Liver (tissue), 9 donors: ENCODE data around the gene ABCA3. TPM values are rescaled to one million over a fixed set of nuclear protein-coding genes. Genes with fewer than 3 reads are reported as not detected.

Source experiments
- DNase-seq: peaks from one replicate; pipeline ENCODE4 v3.0.0-alpha.2; 2017; ENCODE audit warnings: low spot score
- H3K27ac ChIP-seq, 2 donors: one replicate each; pipeline ENCODE4 v1.7.0; 2013; ENCODE audit warnings: inconsistent platforms in 2 of 2, low read length in 2 of 2, control low read depth in 1 of 2, low read depth in 1 of 2, mild to moderate bottlenecking in 1 of 2
- H3K27me3 ChIP-seq, 4 donors: one replicate each; pipeline versions ENCODE4 v1.6.1 to v1.7.0; 2013; ENCODE audit warnings: low read length in 3 of 4, inconsistent platforms in 1 of 4, mild to moderate bottlenecking in 1 of 4, moderate library complexity in 1 of 4; ENCODE audit not compliant: control insufficient read depth in 4 of 4, insufficient read depth in 4 of 4
- H3K36me3 ChIP-seq, 4 donors: one replicate each; pipeline versions ENCODE4 v1.6.1 to v1.7.0; 2013; ENCODE audit warnings: low read length in 3 of 4, mild to moderate bottlenecking in 3 of 4, low read depth in 1 of 4, moderate library complexity in 1 of 4; ENCODE audit not compliant: control insufficient read depth in 4 of 4, insufficient read depth in 3 of 4
- H3K4me1 ChIP-seq, 4 donors: one replicate each; pipeline versions ENCODE4 v1.6.1 to v1.7.0; 2013; ENCODE audit warnings: low read length in 3 of 4, mild to moderate bottlenecking in 3 of 4, moderate library complexity in 1 of 4; ENCODE audit not compliant: control insufficient read depth in 4 of 4, insufficient read depth in 4 of 4
- H3K4me3 ChIP-seq, 3 donors: one replicate each; pipeline versions ENCODE4 v1.6.1 to v1.7.0; 2013; ENCODE audit warnings: low read length in 3 of 3, control low read depth in 1 of 3, low read depth in 1 of 3, mild to moderate bottlenecking in 1 of 3
- H3K9ac ChIP-seq, 2 donors: one replicate each; pipeline ENCODE4 v1.7.0; 2013; ENCODE audit warnings: low read length in 2 of 2, mild to moderate bottlenecking in 2 of 2, moderate library complexity in 2 of 2, control low read depth in 1 of 2, low read depth in 1 of 2
- H3K9me3 ChIP-seq, 4 donors: one replicate each; pipeline versions ENCODE4 v1.6.1 to v1.7.0; 2013; ENCODE audit warnings: low read length in 3 of 4; ENCODE audit not compliant: control insufficient read depth in 4 of 4
- ATF3 ChIP-seq: IDR thresholded peaks from 2 replicates; pipeline ENCODE4 v1.6.1; 2016; ENCODE audit warnings: antibody characterized with exemption
- FOXA2 ChIP-seq: IDR thresholded peaks from 2 replicates; pipeline ENCODE4 v1.6.1; 2016; ENCODE audit warnings: antibody characterized with exemption
- JUND ChIP-seq, 2 donors: IDR thresholded peaks; 2 replicates each; pipeline ENCODE4 v1.6.1; 2016; ENCODE audit warnings: antibody characterized with exemption in 2 of 2
- NR2F2 ChIP-seq: IDR thresholded peaks from 2 replicates; pipeline ENCODE4 v1.6.1; 2016; ENCODE audit warnings: antibody characterized with exemption
- RAD21 ChIP-seq, 2 donors: IDR thresholded peaks; 2 replicates each; pipeline ENCODE4 v1.6.1; 2016; ENCODE audit warnings: antibody characterized with exemption in 2 of 2, mild to moderate bottlenecking in 2 of 2
- TAF1 ChIP-seq: conservative IDR thresholded peaks from 2 replicates; pipeline ENCODE4 v1.6.1; 2016; ENCODE audit warnings: antibody characterized with exemption, mild to moderate bottlenecking
- YY1 ChIP-seq: IDR thresholded peaks from 2 replicates; pipeline ENCODE4 v1.6.1; 2016; ENCODE audit warnings: antibody characterized with exemption, mild to moderate bottlenecking
- WGBS: extraction: QIAGEN DNeasy Blood & Tissue Kit; methylation state at CpG from one replicate; pipeline ENCODE4 v1.1.7; 2013; 5-methylcytosine and 5-hydroxymethylcytosine counted together
- polyA plus RNA-seq, 2 donors: library from polyadenylated mRNA; stranded (reverse) in 1 of 2; unstranded in 1 of 2; fragments of 200-250 nt in 1 of 2; fragments of >200 nt in 1 of 2; fragmentation: Nextera tagmentation in 1 of 2; extraction: Ambion mirVana in 1 of 2; gene quantifications; one replicate each; pipeline versions ENCODE4 v1.2.1 to v1.2.3, GENCODE V29; 2013 to 2015
- total RNA-seq, 2 donors: library from RNA; depleted of rRNA; stranded (reverse); fragments of >200 nt; gene quantifications; one replicate each; pipeline ENCODE4 v1.2.3, GENCODE V29; 2014
- TF ChIP-seq, protein P1 (sequence below): fragments of 150-350 bp; IDR thresholded peaks from 2 replicates; pipeline ENCODE4 v1.5.1; 2017; ENCODE audit warnings: improper control_type of control experiment, low read depth, low read length; ENCODE audit not compliant: missing input control
- TF ChIP-seq, protein P2 (sequence below): IDR thresholded peaks from 2 replicates; pipeline ENCODE4 v1.6.1; 2016; ENCODE audit warnings: antibody characterized with exemption
- TF ChIP-seq, protein P3 (sequence below): IDR thresholded peaks from 2 replicates; pipeline ENCODE4 v1.6.1; 2016; ENCODE audit warnings: antibody characterized with exemption
- TF ChIP-seq, protein P4 (sequence below): IDR thresholded peaks from 2 replicates; pipeline ENCODE4 v1.6.1; 2016; ENCODE audit warnings: antibody characterized with exemption, mild to moderate bottlenecking
- donor health status: healthy.
- donor health status: healthy.
- donor health status: healthy.
- donor health status: healthy.
- donor health status: healthy.

Gene ABCA3
- total and polyA plus RNA-seq, 4 donors: 0.47 to 1.1 (median 0.77) TPM

GRCh38 chr16:2235695-2236336, 104.7 kb downstream of the ABCA3 start:
- Histone ChIP-seq H3K4me3 (no peak overlapping the region), H3K27me3 (no peaks in the 10 kb centered on the region), H3K36me3 (peaks cover 0 to 48% (median 22%) of the 10 kb centered on the region in 4 donors), H3K4me1 (peaks cover 0 to 14% (median 11%) of the 10 kb centered on the region in 4 donors), H3K9ac (no peak overlapping the region), H3K27ac (no peak overlapping the region), H3K9me3 (no peaks in the 10 kb centered on the region)
- no peak for DNase-seq
- 59% methylated on average over 19 of the region's 19 CpGs for WGBS
- TF ChIP-seq, protein P1, sequence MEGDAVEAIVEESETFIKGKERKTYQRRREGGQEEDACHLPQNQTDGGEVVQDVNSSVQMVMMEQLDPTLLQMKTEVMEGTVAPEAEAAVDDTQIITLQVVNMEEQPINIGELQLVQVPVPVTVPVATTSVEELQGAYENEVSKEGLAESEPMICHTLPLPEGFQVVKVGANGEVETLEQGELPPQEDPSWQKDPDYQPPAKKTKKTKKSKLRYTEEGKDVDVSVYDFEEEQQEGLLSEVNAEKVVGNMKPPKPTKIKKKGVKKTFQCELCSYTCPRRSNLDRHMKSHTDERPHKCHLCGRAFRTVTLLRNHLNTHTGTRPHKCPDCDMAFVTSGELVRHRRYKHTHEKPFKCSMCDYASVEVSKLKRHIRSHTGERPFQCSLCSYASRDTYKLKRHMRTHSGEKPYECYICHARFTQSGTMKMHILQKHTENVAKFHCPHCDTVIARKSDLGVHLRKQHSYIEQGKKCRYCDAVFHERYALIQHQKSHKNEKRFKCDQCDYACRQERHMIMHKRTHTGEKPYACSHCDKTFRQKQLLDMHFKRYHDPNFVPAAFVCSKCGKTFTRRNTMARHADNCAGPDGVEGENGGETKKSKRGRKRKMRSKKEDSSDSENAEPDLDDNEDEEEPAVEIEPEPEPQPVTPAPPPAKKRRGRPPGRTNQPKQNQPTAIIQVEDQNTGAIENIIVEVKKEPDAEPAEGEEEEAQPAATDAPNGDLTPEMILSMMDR: no peak
- no peak for TF ChIP-seq TAF1
- TF ChIP-seq, protein P2, sequence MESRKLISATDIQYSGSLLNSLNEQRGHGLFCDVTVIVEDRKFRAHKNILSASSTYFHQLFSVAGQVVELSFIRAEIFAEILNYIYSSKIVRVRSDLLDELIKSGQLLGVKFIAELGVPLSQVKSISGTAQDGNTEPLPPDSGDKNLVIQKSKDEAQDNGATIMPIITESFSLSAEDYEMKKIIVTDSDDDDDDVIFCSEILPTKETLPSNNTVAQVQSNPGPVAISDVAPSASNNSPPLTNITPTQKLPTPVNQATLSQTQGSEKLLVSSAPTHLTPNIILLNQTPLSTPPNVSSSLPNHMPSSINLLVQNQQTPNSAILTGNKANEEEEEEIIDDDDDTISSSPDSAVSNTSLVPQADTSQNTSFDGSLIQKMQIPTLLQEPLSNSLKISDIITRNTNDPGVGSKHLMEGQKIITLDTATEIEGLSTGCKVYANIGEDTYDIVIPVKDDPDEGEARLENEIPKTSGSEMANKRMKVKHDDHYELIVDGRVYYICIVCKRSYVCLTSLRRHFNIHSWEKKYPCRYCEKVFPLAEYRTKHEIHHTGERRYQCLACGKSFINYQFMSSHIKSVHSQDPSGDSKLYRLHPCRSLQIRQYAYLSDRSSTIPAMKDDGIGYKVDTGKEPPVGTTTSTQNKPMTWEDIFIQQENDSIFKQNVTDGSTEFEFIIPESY: no peak
- no peak for TF ChIP-seq YY1
- TF ChIP-seq, protein P3, sequence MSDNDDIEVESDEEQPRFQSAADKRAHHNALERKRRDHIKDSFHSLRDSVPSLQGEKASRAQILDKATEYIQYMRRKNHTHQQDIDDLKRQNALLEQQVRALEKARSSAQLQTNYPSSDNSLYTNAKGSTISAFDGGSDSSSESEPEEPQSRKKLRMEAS: no peak
- TF ChIP-seq RAD21 (IDR thresholded peaks at IDR 0.05): no peak
- TF ChIP-seq, protein P4, sequence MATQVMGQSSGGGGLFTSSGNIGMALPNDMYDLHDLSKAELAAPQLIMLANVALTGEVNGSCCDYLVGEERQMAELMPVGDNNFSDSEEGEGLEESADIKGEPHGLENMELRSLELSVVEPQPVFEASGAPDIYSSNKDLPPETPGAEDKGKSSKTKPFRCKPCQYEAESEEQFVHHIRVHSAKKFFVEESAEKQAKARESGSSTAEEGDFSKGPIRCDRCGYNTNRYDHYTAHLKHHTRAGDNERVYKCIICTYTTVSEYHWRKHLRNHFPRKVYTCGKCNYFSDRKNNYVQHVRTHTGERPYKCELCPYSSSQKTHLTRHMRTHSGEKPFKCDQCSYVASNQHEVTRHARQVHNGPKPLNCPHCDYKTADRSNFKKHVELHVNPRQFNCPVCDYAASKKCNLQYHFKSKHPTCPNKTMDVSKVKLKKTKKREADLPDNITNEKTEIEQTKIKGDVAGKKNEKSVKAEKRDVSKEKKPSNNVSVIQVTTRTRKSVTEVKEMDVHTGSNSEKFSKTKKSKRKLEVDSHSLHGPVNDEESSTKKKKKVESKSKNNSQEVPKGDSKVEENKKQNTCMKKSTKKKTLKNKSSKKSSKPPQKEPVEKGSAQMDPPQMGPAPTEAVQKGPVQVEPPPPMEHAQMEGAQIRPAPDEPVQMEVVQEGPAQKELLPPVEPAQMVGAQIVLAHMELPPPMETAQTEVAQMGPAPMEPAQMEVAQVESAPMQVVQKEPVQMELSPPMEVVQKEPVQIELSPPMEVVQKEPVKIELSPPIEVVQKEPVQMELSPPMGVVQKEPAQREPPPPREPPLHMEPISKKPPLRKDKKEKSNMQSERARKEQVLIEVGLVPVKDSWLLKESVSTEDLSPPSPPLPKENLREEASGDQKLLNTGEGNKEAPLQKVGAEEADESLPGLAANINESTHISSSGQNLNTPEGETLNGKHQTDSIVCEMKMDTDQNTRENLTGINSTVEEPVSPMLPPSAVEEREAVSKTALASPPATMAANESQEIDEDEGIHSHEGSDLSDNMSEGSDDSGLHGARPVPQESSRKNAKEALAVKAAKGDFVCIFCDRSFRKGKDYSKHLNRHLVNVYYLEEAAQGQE: no peak
- no peak for TF ChIP-seq NR2F2
- TF ChIP-seq FOXA2: no peak
- TF ChIP-seq ATF3: no peak

DNA sequence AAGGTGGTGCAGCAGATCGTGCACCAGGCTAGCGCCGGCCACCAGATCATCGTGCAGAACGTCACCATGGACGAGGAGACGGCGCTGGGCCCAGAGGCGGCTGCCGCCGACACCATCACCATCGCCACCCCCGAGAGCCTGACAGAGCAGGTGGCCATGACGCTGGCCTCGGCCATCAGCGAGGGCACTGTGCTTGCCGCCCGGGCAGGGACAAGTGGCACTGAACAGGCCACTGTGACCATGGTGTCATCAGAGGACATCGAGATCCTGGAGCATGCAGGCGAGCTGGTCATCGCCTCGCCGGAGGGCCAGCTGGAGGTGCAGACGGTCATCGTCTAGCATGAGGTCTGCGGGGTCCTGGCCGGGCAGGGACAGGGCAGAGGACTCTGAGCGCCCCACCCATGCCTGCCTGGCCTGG, 105.3 kb downstream of the ABCA3 start:
- DNase-seq: no peak
- Histone ChIP-seq H3K9me3 (no peaks in the 10 kb centered on the region), H3K27ac (no peak overlapping the region), H3K4me1 (peaks cover 0 to 14% (median 11%) of the 10 kb centered on the region in 4 donors), H3K36me3 (peaks cover 0 to 51% (median 25%) of the 10 kb centered on the region in 4 donors), H3K4me3 (no peak overlapping the region), H3K27me3 (no peaks in the 10 kb centered on the region), H3K9ac (no peak overlapping the region)
- 95% methylated on average over 28 of the region's 28 CpGs for WGBS
- TF ChIP-seq, protein P1: no peak
- TF ChIP-seq, protein P4: no peak
- TF ChIP-seq YY1 (no peak), RAD21 (IDR thresholded peaks at IDR 0.05) (no peak), ATF3 (no peak), JUND (IDR thresholded peaks at IDR 0.05) (no peak), NR2F2 (no peak), TAF1 (no peak)
- TF ChIP-seq, protein P2: no peak
